ENCODE measurements around the gene RUSC2.

The RUSC2 gene

GRCh38 chr9:35510754-35511428 lies 21.0 kb downstream of the RUSC2 start:
- H3K27me3 ChIP-seq (ENCODE audit: insufficient read depth, low read depth): no peaks in the 10 kb centered on the region
- no peak overlapping the region for H3K9ac ChIP-seq
- TF ChIP-seq CTCF (conservative IDR thresholded peaks at IDR 0.05; ENCODE audit: low read depth, low read length): no peak
- H3K4me1 ChIP-seq (ENCODE audit: low read depth, poor library complexity, severe bottlenecking): no peaks in the 10 kb centered on the region
- no peak overlapping the region for H3K27ac ChIP-seq
- no peaks in the 10 kb centered on the region for H3K36me3 ChIP-seq (ENCODE audit: insufficient read depth)
- no peak overlapping the region for H2AFZ ChIP-seq (ENCODE audit: low read depth)
- H4K20me1 ChIP-seq (ENCODE audit: insufficient read depth): no peaks in the 10 kb centered on the region
- H3K4me3 ChIP-seq (IDR thresholded peaks at IDR 0.05; ENCODE audit: insufficient read depth, low read depth, low read length): no peak overlapping the region
- H3K4me2 ChIP-seq: no peak overlapping the region
- H3K79me2 ChIP-seq (ENCODE audit: insufficient read depth, low read depth): no peaks in the 10 kb centered on the region

GRCh38 chr9:35511453-35511852 lies 21.5 kb downstream of the RUSC2 start:
- no peaks in the 10 kb centered on the region for H3K79me2 ChIP-seq (ENCODE audit: insufficient read depth, low read depth)
- H3K36me3 ChIP-seq (ENCODE audit: insufficient read depth): no peaks in the 10 kb centered on the region
- H3K4me3 ChIP-seq (IDR thresholded peaks at IDR 0.05; ENCODE audit: insufficient read depth, low read depth, low read length): no peak overlapping the region
- TF ChIP-seq CTCF (conservative IDR thresholded peaks at IDR 0.05; ENCODE audit: low read depth, low read length): no peak
- no peak overlapping the region for H3K9ac ChIP-seq
- H3K27ac ChIP-seq: no peak overlapping the region
- no peaks in the 10 kb centered on the region for H4K20me1 ChIP-seq (ENCODE audit: insufficient read depth)
- no peaks in the 10 kb centered on the region for H3K27me3 ChIP-seq (ENCODE audit: insufficient read depth, low read depth)
- H3K4me1 ChIP-seq (ENCODE audit: low read depth, poor library complexity, severe bottlenecking): no peaks in the 10 kb centered on the region
- H3K4me2 ChIP-seq: no peak overlapping the region
- no peak overlapping the region for H2AFZ ChIP-seq (ENCODE audit: low read depth)

GRCh38 chr9:35515766-35516165 lies 25.9 kb downstream of the RUSC2 start:
- Histone ChIP-seq H3K4me2 (no peak overlapping the region), H3K4me1 (ENCODE audit: low read depth, poor library complexity, severe bottlenecking) (no peaks in the 10 kb centered on the region), H3K9ac (no peak overlapping the region), H3K27me3 (ENCODE audit: insufficient read depth, low read depth) (no peaks in the 10 kb centered on the region), H2AFZ (ENCODE audit: low read depth) (no peak overlapping the region), H4K20me1 (ENCODE audit: insufficient read depth) (no peaks in the 10 kb centered on the region), H3K27ac (no peak overlapping the region), H3K79me2 (ENCODE audit: insufficient read depth, low read depth) (no peaks in the 10 kb centered on the region), H3K36me3 (ENCODE audit: insufficient read depth) (no peaks in the 10 kb centered on the region), H3K4me3 (IDR thresholded peaks at IDR 0.05; ENCODE audit: insufficient read depth, low read depth, low read length) (no peak overlapping the region)
- TF ChIP-seq CTCF (conservative IDR thresholded peaks at IDR 0.05; ENCODE audit: low read depth, low read length): no peak

GRCh38 chr9:35516479-35516878 lies 26.6 kb downstream of the RUSC2 start:
- Histone ChIP-seq H3K79me2 (ENCODE audit: insufficient read depth, low read depth) (no peaks in the 10 kb centered on the region), H3K4me2 (no peak overlapping the region), H3K36me3 (ENCODE audit: insufficient read depth) (no peaks in the 10 kb centered on the region), H3K4me1 (ENCODE audit: low read depth, poor library complexity, severe bottlenecking) (no peaks in the 10 kb centered on the region), H3K9ac (no peak overlapping the region), H3K27me3 (ENCODE audit: insufficient read depth, low read depth) (no peaks in the 10 kb centered on the region), H3K27ac (no peak overlapping the region), H3K4me3 (IDR thresholded peaks at IDR 0.05; ENCODE audit: insufficient read depth, low read depth, low read length) (no peak overlapping the region), H4K20me1 (ENCODE audit: insufficient read depth) (no peaks in the 10 kb centered on the region), H2AFZ (ENCODE audit: low read depth) (no peak overlapping the region)
- no peak for TF ChIP-seq CTCF (conservative IDR thresholded peaks at IDR 0.05; ENCODE audit: low read depth, low read length)

Measured in KMS-11 (cell line).